Liver (tissue), 9 donors: ENCODE data around the gene GLIS1. TPM values are rescaled to one million over a fixed set of nuclear protein-coding genes. Genes with fewer than 3 reads are reported as not detected.

Experiments used
- DNase-seq: peaks from one replicate; pipeline ENCODE4 v3.0.0-alpha.2; 2017; ENCODE audit warnings: low spot score
- H3K27ac ChIP-seq, 2 donors: one replicate each; pipeline ENCODE4 v1.7.0; 2013; ENCODE audit warnings: inconsistent platforms in 2 of 2, low read length in 2 of 2, control low read depth in 1 of 2, low read depth in 1 of 2, mild to moderate bottlenecking in 1 of 2
- H3K27me3 ChIP-seq, 4 donors: one replicate each; pipeline versions ENCODE4 v1.6.1 to v1.7.0; 2013; ENCODE audit warnings: low read length in 3 of 4, inconsistent platforms in 1 of 4, mild to moderate bottlenecking in 1 of 4, moderate library complexity in 1 of 4; ENCODE audit not compliant: control insufficient read depth in 4 of 4, insufficient read depth in 4 of 4
- H3K36me3 ChIP-seq, 4 donors: one replicate each; pipeline versions ENCODE4 v1.6.1 to v1.7.0; 2013; ENCODE audit warnings: low read length in 3 of 4, mild to moderate bottlenecking in 3 of 4, low read depth in 1 of 4, moderate library complexity in 1 of 4; ENCODE audit not compliant: control insufficient read depth in 4 of 4, insufficient read depth in 3 of 4
- H3K4me1 ChIP-seq, 4 donors: one replicate each; pipeline versions ENCODE4 v1.6.1 to v1.7.0; 2013; ENCODE audit warnings: low read length in 3 of 4, mild to moderate bottlenecking in 3 of 4, moderate library complexity in 1 of 4; ENCODE audit not compliant: control insufficient read depth in 4 of 4, insufficient read depth in 4 of 4
- H3K4me3 ChIP-seq, 3 donors: one replicate each; pipeline versions ENCODE4 v1.6.1 to v1.7.0; 2013; ENCODE audit warnings: low read length in 3 of 3, control low read depth in 1 of 3, low read depth in 1 of 3, mild to moderate bottlenecking in 1 of 3
- H3K9ac ChIP-seq, 2 donors: one replicate each; pipeline ENCODE4 v1.7.0; 2013; ENCODE audit warnings: low read length in 2 of 2, mild to moderate bottlenecking in 2 of 2, moderate library complexity in 2 of 2, control low read depth in 1 of 2, low read depth in 1 of 2
- H3K9me3 ChIP-seq, 4 donors: one replicate each; pipeline versions ENCODE4 v1.6.1 to v1.7.0; 2013; ENCODE audit warnings: low read length in 3 of 4; ENCODE audit not compliant: control insufficient read depth in 4 of 4
- ATF3 ChIP-seq: IDR thresholded peaks from 2 replicates; pipeline ENCODE4 v1.6.1; 2016; ENCODE audit warnings: antibody characterized with exemption
- CTCF ChIP-seq: fragments of 150-350 bp; IDR thresholded peaks from 2 replicates; pipeline ENCODE4 v1.5.1; 2017; ENCODE audit warnings: improper control_type of control experiment, low read depth, low read length; ENCODE audit not compliant: missing input control
- EGR1 ChIP-seq, 2 donors: IDR thresholded peaks; 2 replicates each; pipeline ENCODE4 v1.6.1; 2016 to 2018; ENCODE audit warnings: antibody characterized with exemption in 2 of 2, low read depth in 2 of 2
- FOXA1 ChIP-seq: IDR thresholded peaks from 2 replicates; pipeline ENCODE4 v1.6.1; 2016; ENCODE audit warnings: antibody characterized with exemption
- FOXA2 ChIP-seq: IDR thresholded peaks from 2 replicates; pipeline ENCODE4 v1.6.1; 2016; ENCODE audit warnings: antibody characterized with exemption
- GABPA ChIP-seq, 2 donors: IDR thresholded peaks in 1 of 2; conservative IDR thresholded peaks in 1 of 2; 2 replicates each; pipeline ENCODE4 v1.6.1; 2016; ENCODE audit warnings: antibody characterized with exemption in 2 of 2, mild to moderate bottlenecking in 1 of 2, moderate library complexity in 1 of 2
- HNF4A ChIP-seq, 2 donors: conservative IDR thresholded peaks; 2 replicates each; pipeline ENCODE4 v1.6.1; 2016; ENCODE audit warnings: antibody characterized with exemption in 2 of 2, mild to moderate bottlenecking in 2 of 2
- HNF4G ChIP-seq: IDR thresholded peaks from 2 replicates; pipeline ENCODE4 v1.6.1; 2016; ENCODE audit warnings: antibody characterized with exemption
- JUND ChIP-seq, 2 donors: IDR thresholded peaks; 2 replicates each; pipeline ENCODE4 v1.6.1; 2016; ENCODE audit warnings: antibody characterized with exemption in 2 of 2
- MAX ChIP-seq: IDR thresholded peaks from 2 replicates; pipeline ENCODE4 v1.6.1; 2016; ENCODE audit warnings: antibody characterized with exemption
- NR2F2 ChIP-seq: IDR thresholded peaks from 2 replicates; pipeline ENCODE4 v1.6.1; 2016; ENCODE audit warnings: antibody characterized with exemption
- RAD21 ChIP-seq, 2 donors: IDR thresholded peaks; 2 replicates each; pipeline ENCODE4 v1.6.1; 2016; ENCODE audit warnings: antibody characterized with exemption in 2 of 2, mild to moderate bottlenecking in 2 of 2
- REST ChIP-seq: IDR thresholded peaks from 2 replicates; pipeline ENCODE4 v1.6.1; 2016; ENCODE audit warnings: antibody characterized with exemption, mild to moderate bottlenecking
- RXRA ChIP-seq, 2 donors: IDR thresholded peaks; 2 replicates each; pipeline ENCODE4 v1.6.1; 2017 to 2018; ENCODE audit warnings: antibody characterized with exemption in 2 of 2, mild to moderate bottlenecking in 1 of 2
- SP1 ChIP-seq: IDR thresholded peaks from 2 replicates; pipeline ENCODE4 v1.6.1; 2018; ENCODE audit warnings: antibody characterized with exemption, mild to moderate bottlenecking
- TAF1 ChIP-seq: conservative IDR thresholded peaks from 2 replicates; pipeline ENCODE4 v1.6.1; 2016; ENCODE audit warnings: antibody characterized with exemption, mild to moderate bottlenecking
- YY1 ChIP-seq: IDR thresholded peaks from 2 replicates; pipeline ENCODE4 v1.6.1; 2016; ENCODE audit warnings: antibody characterized with exemption, mild to moderate bottlenecking
- ZBTB33 ChIP-seq: IDR thresholded peaks from 2 replicates; pipeline ENCODE4 v1.6.1; 2016; ENCODE audit warnings: antibody characterized with exemption
- WGBS: extraction: QIAGEN DNeasy Blood & Tissue Kit; methylation state at CpG from one replicate; pipeline ENCODE4 v1.1.7; 2013; 5-methylcytosine and 5-hydroxymethylcytosine counted together
- polyA plus RNA-seq, 2 donors: library from polyadenylated mRNA; stranded (reverse) in 1 of 2; unstranded in 1 of 2; fragments of 200-250 nt in 1 of 2; fragments of >200 nt in 1 of 2; fragmentation: Nextera tagmentation in 1 of 2; extraction: Ambion mirVana in 1 of 2; gene quantifications; one replicate each; pipeline versions ENCODE4 v1.2.1 to v1.2.3, GENCODE V29; 2013 to 2015
- total RNA-seq, 2 donors: library from RNA; depleted of rRNA; stranded (reverse); fragments of >200 nt; gene quantifications; one replicate each; pipeline ENCODE4 v1.2.3, GENCODE V29; 2014
- donor health status: healthy.
- donor health status: healthy.
- donor health status: healthy.
- donor health status: healthy.
- donor health status: healthy.

GLIS1 gene
- total and polyA plus RNA-seq, 4 donors, result under 0.01 to 0.05 TPM; not detected in 2

GRCh38 chr1:53660666-53661065, 78.3 kb downstream of the GLIS1 start:
- Histone ChIP-seq H3K9ac (no peak overlapping the region), H3K27ac (no peak overlapping the region), H3K4me1 (no peaks in the 10 kb centered on the region), H3K27me3 (no peaks in the 10 kb centered on the region), H3K4me3 (no peak overlapping the region), H3K36me3 (no peaks in the 10 kb centered on the region), H3K9me3 (no peaks in the 10 kb centered on the region)
- TF ChIP-seq YY1 (no peak), RAD21 (IDR thresholded peaks at IDR 0.05) (no peak), FOXA1 (no peak), GABPA (IDR thresholded peaks at IDR 0.05 in 1 of 2, conservative IDR thresholded peaks at IDR 0.05 in 1 of 2) (no peak), JUND (IDR thresholded peaks at IDR 0.05) (no peak), ZBTB33 (no peak), EGR1 (IDR thresholded peaks at IDR 0.05; ENCODE audit: low read depth in 2 of 2) (no peak), MAX (no peak), ATF3 (no peak), NR2F2 (no peak), TAF1 (no peak), RXRA (IDR thresholded peaks at IDR 0.05) (no peak), REST (no peak), FOXA2 (no peak)
- DNase-seq, result no peak
- 69% methylated on average over 3 of the region's 3 CpGs for WGBS

- no peak for DNase-seq
- no peaks in the 10 kb centered on the region for H3K36me3 ChIP-seq
- WGBS, result 86% methylated on average over 2 of the region's 2 CpGs
- TF ChIP-seq GABPA (IDR thresholded peaks at IDR 0.05 in 1 of 2, conservative IDR thresholded peaks at IDR 0.05 in 1 of 2), result no peak
- no peak for TF ChIP-seq RXRA (IDR thresholded peaks at IDR 0.05)
- TF ChIP-seq SP1, result no peak
- TF ChIP-seq RAD21 (IDR thresholded peaks at IDR 0.05), result no peak
- TF ChIP-seq TAF1, result no peak
- no peak for TF ChIP-seq ATF3
- no peak for TF ChIP-seq FOXA1
- TF ChIP-seq YY1, result no peak
- TF ChIP-seq HNF4G, result no peak
- no peak for TF ChIP-seq HNF4A (conservative IDR thresholded peaks at IDR 0.05)
- no peak for TF ChIP-seq CTCF
- TF ChIP-seq ZBTB33, result no peak
- TF ChIP-seq REST, result no peak
- no peak for TF ChIP-seq EGR1 (IDR thresholded peaks at IDR 0.05; ENCODE audit: low read depth in 2 of 2)
Measured at GRCh38 chr1:53659436-53659835, 79.5 kb downstream of the GLIS1 start.

More at GRCh38 chr1:53659436-53659835, 79.5 kb downstream of the GLIS1 start:
- Histone ChIP-seq H3K9me3 (no peaks in the 10 kb centered on the region), H3K4me3 (no peak overlapping the region), H3K4me1 (peaks cover 0 to 2% (median 0%) of the 10 kb centered on the region in 4 donors), H3K27ac (no peak overlapping the region), H3K27me3 (no peaks in the 10 kb centered on the region), H3K9ac (no peak overlapping the region)
